Activated T-helper 1 cell treated with anti-CD3 and anti-CD28 coated beads, Interleukin-2, amount 50 U/mL, for 16 hours (primary cell): ENCODE measurements around the gene B4GALNT3.

ENCODE experiments used
- DNase-seq, 2 donors: peaks; one replicate each; pipeline ENCODE4 v3.0.0-alpha.2; 2020; ENCODE audit warnings: low read depth in 1 of 2, low spot score in 1 of 2

B4GALNT3 gene

DNA sequence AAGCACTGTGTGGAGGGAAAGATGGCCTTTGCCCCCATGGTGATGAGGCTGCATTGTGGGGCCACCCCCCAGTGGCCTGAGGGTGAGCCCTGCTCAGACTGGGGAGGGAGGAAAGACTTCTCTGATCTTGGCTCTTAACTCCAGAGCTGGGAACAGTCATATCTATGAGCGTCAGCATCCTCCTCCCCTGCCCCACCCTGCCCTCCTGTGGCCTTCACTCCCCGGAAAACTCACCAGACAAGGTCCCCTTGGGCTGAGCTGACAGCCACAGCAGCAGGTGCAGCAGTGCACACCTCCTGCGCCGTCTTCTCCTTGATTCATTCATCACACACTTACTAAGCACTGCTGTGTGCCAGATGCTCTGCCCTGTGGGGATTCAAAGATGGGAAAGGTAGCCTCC, 98.8 kb downstream of the B4GALNT3 start:
- DNase-seq, result no peak

DNA sequence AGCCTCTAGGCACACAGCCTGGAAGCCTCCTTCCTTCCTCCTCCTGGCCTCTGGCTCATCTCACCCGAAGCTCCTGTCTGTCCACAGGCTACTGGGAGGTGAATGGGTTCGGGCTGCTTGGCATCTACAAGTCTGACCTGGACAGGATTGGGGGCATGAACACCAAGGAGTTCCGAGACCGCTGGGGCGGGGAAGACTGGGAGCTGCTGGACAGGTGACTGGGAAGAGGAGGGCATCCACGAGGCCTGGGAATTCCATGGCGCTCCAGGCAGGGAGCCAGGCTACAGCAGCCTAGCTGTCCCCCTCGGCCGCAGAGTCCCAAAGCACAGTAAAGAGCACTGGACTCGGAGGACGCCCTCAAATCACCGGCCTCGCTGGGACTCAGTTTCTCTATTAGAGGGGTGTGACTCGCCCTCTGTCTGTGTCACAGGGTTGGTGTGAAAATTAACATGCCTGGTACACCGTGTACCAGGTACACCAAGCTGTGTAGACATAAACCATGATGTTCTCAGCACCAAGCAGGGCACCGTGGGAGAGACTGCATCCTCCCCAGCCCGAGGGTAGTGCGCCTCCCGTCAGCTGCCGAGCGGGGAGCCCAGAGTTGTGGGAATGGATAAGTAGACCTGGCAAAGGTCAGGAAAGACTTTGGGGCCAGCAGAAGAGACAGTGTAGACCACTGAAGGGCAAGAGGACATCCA, 99.6 kb downstream of the B4GALNT3 start:
- no peak for DNase-seq

DNA sequence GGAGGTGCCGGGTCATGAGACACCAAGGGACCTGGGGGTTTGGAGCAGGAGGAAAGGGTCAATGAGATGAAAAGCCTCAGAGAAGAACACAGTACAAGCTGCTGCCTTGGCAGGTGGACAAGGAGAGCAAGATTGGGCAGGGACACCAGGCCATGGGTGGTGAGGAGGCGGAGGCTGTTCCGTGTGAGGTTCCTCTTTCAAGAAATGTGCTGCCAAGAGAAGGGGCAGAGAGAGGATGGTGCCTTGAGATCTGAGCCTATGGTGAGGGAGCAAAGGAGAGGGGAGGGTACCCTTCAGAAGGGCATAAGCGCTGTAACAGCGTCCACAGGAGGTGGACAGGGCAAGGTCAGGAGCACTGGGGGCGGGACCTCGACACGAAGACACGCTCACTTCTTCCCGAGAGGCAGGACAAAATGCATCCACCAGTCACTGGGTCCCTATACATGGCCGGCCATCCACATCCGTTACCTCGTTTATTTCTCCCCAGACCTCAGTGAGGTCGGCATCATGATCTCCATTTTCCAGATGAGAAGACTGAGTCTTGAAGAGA, 100.2 kb downstream of the B4GALNT3 start:
- no peak for DNase-seq

DNA sequence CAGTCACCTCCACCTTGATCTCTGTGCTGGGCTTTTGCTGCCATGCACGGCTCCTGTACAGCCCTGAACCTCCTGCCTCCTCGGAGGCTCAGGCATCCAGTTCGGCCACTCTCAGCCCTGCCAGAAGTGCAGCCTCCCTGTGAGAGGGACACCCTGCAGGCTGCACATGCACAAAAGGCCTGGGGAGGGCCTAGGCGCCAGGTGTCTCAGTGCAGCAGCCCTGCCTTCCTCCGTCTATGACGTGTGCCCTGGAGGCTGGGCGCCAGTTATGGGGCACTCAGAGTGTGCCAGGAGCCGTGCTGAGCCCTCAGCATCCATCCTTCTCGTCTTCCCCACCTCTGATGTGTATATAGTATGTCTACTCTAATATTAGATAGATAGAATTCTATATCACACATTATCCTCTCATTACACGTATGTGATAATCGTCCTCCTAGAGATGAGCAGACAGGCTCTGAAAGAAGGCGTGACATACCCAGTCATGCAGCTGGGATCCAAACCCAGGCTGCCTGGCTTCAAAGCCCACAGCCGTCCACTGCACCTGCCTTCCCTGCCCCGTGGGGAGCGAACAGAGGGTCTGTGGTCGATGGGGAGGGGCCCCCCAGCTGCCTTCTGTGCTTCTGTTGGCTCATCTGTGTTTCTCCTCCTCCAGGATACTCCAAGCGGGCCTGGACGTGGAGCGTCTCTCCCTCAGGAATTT, 101.1 kb downstream of the B4GALNT3 start:
- no peak for DNase-seq

DNA sequence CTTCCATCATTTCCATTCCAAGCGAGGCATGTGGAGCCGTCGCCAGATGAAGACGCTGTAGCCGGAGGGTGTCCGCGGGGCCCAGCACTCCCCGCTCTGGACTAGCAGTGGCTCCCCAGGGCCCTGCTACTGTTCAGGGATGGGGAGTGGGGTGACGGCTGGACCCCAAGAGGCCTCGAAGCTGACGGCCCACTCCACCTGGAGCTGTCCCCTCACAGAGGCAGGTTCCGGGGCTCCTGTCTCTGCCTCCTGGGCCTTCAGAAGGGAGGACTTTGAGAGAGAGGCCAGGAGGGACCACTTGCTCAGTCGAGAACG, 101.6 kb downstream of the B4GALNT3 start:
- DNase-seq, result no peak

DNA sequence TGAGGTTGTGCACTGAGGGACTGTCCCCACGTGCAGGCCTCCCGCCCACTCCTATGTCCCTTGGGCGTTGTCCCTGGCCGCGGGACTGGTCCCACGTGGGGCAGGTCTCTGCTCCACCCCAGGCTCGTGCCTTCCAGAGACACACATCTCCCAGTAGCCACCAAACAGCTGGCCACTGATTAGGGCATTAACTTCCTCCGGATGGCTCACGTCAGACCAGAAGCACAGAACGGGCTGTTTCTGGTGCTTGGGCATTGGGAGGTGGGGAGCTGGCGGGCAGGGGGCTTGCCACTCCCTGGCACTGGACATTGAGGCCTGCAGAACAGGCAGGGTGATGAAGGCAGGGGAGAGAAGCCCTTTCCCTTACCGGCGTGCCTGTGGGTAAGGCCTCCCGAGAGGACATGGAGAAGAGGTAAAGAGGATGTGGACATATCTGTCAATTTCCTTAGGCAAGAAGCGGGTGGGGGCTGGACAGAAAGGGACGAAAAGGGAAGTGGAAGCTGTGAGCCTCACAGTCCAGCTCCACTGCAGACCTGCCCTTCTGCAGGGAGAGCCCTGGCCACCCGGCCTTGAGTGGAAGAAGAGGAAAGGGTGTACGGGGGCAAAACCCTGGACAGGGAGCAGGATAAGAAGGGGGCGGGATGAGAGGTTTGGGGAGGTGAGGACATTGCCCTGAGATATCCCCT, 102.3 kb downstream of the B4GALNT3 start:
- no peak for DNase-seq

DNA sequence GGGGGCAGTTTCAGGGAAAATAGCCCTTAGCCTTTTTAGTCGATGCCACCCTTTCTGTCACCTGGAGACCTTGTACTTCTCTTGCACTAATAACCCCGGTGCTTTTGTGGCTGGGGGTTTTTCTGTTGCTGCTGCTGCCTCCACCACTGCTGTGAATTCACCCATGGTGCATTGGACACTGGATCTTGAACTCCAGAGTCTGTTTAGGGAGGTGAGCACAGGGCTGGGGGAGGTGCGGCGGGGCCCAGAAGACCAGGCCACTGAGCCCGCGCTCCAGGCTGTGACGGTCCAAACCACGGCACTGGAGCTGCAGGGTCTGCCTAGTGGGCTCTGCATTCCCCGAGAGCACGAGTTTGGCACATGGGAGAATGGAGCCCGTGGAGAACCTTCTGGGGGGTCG, 102.9 kb downstream of the B4GALNT3 start:
- no peak for DNase-seq

DNA sequence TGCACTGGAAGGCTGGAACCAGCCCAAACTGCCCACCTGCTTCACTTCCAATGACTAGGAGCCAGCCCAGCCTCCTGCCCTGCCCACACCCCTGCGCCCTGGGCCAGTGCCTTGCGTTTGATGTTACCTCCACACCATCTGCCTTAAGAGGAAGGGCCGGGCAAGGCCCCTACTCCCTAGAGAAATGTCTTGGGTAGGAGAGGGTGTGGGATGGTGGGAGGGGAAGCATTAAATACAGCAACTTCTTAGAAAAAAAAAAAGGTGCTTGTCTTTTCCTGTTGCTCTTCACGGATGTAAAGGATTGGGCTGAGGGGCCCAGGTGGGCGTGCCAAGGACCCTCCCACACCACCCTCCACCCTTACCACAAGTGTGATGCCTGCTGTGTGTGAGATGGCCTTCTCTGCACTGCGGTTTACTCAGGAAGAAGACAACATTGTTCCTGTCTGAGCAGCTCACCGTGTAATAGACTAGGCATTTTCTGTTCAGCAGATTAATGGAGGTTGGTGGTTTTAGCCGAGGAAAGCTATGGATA, 103.6 kb downstream of the B4GALNT3 start:
- peak in 1 of 2 donors; percentile 34 for DNase-seq

DNA sequence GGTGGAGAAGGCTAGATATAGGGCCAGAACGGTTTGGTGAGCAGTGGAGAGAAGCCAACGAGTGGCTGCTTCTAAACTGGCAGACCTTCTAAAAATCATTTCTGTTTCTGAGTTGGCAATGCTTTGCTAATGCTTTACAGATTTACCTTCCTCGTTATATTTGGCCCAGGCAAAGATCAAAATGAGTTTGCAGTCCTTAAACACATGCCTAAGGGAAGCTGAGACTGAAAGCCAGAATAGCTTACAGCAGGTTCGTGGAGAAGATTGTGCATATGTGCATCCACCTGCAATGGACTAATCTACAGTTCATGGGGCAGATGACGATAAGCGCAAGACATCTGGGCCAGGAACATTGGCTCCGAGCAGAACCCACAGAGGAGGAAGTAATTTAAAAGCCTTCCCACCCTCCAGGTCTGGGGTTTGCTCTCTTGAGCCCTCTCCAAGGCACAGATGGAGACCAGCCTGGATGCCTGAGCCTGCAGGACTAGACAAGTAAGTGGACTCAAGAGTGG, 104.1 kb downstream of the B4GALNT3 start:
- no peak for DNase-seq

DNA sequence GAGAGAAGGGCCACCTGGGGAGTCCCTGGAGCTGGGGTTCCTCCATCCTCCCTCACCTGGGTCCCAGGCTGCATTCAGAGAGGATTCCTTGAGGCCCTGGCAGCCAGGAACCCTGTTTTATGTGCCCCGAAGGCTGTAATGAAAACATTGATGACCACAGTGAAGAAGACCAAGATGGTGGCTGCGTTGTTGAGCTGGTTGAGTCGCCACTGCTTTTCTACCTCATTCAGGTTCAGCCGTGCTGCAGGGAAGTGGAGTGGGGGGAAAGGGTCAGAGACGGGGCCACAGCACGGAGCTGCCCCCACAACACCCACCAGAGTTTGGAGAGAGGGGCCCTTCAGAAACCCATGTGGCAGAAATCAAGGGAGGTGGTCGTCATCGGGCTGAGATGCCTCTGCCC, 105.4 kb downstream of the B4GALNT3 start:
- DNase-seq, result no peak

DNA sequence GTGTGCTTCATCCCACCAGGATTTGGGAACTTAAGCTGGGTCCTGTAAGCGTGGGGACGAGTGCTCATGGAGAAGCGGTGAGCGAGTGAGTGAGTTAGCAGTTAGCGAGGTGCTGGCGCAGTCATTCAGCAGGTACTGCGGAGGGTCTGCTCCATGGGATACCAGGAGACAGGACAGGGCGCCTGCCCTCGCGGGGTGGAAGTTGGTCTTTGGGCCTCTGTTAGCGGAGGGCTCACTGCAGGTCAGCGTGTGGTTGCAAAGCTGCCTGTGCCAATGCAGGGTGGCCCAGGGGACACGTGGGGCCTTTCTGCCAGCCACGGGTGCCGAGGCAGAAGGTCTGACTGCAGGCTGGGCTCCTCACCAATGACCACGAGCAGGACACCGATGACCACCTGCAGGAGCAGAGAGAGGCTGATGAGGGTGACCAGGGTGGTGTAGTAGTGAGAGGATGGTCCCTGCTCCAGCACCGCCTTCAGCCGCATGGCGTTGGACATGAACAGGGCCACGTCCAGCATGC, 105.9 kb downstream of the B4GALNT3 start:
- DNase-seq, result no peak

DNA sequence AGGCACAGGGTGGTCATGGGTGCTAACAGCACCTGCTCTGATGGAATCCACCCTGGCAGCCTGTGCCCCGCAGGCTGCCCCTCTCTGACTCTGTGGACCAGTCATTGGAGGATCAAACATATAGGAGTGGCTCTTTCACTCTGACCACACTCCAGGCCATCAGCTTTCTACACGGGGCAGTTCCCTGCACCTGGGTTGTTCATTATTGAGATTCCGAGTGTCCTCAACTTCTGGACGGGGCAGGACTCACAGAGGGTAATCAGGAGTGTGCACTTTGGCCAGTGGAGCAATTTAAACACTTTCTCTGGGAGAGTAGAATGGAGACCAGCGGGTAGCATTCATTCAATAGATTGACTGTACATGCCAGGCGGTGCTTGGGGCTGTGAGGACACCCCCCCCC, 108.7 kb downstream of the B4GALNT3 start:
- DNase-seq, result no peak

DNA sequence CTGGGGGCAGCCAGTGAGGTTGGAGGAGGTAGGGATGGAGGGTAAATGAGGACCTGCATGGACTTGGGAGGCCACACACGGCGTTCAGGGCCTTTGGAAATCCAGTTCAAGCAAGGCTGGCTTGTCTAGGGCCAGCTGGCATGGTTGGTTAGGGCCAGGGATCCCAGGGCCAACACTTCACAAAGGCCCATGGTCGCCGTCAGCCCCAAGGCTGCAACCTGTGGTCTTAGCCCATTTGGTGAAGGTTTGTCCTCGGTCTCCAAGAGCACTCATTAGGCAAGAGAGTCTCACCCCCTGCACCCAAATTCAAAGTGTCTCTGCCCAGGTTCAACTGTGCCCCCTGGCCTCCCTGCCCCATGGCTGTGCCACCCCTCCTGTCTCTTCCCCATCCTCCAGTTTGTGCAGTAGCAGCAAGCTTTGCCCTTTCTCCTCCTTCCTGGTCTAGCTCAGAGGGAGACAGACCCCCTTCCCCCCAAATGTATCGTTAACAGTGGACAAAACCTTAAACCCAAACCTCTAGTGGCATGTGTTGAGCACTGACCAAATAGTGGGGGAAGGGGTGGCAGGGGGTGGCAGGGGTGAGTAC, 109.4 kb downstream of the B4GALNT3 start:
- DNase-seq, result no peak

DNA sequence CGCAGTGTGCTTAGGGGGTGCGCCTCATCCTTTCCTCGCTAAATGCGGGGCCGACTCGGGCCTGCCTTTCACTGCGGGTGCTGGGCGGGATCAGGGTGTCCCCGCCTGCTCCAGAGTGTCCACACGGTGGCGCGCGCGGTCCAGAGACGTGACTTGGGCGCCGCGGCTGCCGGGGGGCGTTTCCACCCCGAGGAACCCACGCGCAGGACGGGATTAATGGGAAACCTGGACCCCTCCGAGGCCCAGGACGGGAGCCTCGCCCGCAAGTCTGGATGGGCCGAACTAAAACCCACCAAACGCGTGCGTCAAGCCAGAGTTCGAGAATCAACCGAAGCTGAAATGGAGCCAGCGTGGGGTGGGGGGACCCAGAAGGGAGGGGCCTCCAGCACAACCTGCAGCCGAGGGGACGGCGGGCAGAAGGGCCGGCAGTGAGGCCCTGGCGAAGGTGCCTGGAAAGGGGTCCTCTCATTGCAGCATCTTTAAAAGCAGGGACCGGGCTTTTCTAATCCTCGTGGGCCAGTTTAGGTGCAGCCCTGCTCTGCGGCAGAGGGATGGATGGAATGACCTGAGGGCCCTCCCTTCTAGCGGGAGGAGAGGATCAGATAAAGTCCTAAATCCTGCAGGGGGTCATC, 110.2 kb downstream of the B4GALNT3 start:
- peak; percentile 75 to 77 for DNase-seq

DNA sequence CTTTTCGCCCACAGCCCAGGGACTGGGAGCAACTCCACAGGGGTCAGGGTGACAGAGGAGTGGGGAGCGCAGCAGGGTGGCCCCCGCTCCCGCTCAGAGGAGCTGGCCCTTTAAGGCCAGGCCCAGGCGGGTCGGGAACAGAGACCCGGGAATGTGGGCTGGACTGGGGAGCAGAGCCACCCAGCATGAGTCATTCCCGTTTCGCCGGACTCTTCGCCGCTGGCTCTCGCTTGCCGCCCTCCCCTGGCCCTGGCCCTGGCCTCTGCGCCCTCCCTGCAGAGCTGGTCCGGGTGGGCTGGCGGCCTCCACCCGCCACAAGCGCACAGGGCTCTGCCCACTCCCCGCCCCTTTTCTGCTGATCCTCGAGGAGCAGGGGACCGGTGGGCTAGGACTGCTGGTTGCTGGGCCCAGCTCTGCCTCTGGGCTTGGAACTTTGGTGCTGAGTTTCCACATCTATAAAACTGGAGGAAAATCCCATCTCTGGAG, 110.7 kb downstream of the B4GALNT3 start:
- no peak for DNase-seq

DNA sequence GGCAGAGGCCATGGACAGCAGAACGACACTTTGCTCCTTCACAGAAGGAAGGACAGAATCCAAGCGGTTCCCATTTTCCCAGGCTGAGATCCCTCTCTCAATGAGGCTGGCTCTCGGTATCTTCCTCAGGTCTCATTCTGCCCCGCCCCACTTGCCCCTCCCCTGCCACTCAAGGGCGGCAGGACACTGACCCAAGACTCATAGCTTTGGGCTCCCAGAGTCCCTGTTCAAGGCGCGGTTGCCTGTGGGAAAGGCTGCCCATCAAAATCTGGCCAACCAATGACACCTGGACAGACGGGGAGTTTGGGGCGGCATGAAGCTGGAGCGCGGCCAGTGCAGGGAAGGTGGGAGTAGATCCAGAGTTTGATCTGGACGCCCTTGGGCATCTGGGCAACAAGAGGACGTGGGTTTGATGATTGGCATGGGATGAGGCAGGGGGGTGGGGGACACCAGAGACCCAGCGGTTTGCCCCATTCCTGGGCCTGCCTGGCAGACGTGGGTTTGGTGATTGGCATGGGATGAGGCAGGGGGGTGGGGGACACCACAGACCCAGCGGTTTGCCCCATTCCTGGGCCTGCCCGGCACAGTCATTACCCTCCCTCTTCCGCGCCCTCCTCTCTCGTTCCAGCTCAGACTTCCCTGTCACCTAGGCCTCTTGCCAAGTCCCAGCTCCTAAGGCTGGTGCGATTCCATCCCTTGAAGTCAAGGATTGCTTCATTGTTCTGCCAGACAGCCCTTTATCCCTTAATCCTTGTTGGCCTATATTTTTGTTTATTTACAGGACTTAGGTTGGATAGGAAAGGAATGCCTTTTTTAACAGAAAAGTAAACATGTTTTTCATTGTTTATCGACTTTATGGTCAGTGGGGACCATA, 111.4 kb downstream of the B4GALNT3 start:
- no peak for DNase-seq

DNA sequence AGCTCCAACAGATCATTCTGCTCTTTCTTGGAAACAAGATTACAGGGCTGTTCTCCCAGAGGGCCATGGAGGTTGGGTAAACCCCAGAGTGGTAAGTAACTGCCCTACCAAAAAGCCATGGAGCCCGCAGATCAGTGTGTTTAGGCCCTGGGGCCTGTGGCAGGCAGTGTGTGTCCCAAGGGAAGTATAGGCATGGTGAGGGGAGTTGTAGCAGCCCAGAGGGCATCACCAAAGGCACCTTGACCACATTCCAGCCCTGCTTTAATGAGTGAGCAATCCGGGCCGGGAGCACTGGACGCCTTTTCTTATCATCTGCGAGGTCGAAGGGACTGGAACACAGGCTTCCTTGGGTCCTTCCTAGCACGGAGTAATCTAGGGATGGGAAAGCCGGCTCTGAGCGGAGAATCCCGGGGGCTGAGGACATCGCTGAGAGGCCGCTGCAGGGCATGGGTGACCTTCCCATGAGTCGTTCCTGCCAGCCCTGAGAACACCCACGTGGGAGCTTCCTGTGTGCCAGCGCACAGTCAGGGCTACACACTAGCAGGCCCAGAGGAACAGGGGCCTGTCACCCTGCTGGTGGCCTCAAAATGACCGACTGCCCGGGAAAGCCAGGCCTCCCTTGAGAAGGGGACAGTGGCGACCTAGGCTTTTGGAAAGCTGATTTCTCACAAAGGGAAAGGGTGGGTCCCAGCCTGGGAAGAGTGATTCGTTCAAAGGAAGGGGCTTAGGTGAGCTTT, 112.2 kb downstream of the B4GALNT3 start:
- no peak for DNase-seq

DNA sequence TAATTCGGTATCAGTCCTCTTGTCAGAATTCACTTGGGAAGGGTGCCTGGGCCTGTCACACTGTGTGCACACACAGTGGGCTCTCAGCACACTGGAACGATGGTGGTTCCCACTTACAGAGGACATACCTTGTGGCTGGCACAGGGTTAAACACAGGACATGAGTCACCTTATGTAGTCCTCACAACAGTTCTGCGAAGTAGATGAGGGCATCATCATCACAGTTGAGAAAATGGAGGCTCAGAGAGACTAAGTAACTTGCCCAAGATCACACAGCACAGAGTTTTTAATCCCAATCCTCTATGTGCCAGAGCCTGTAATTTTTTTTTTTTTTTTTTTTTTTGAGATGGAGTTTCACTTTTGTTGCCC, 112.8 kb downstream of the B4GALNT3 start:
- no peak for DNase-seq

DNA sequence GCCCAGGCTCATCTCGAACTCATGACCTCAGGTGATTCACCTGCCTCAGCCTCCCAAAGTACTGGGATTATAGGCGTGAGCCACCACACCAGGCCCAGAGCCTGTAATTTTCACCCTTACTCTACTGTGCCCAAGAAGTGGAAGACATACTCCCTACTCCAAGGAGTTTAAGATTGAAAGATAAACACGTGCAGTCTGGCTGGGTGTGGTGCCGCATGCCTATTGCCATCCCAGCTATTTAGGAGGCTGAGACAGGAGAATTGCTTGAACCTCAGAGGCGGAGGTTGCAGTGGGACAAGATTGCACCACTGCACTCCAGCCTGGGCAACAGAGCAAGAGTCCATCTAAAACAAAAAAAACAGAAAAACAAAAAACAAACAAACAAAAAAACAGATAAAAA, 113.5 kb downstream of the B4GALNT3 start:
- DNase-seq, result no peak
